RKO (cell line): ENCODE results near the gene ELL2.
"Not testable (repeated sequence)": the region's sequence is repeated elsewhere in the genome, so short reads cannot be mapped to it uniquely, and the experiment has no call there.

Experiments
- DNase-seq: peaks from one replicate; pipeline ENCODE4 v3.0.0-alpha.2; 2016; ENCODE audit warnings: low spot score

ELL2 gene

DNA sequence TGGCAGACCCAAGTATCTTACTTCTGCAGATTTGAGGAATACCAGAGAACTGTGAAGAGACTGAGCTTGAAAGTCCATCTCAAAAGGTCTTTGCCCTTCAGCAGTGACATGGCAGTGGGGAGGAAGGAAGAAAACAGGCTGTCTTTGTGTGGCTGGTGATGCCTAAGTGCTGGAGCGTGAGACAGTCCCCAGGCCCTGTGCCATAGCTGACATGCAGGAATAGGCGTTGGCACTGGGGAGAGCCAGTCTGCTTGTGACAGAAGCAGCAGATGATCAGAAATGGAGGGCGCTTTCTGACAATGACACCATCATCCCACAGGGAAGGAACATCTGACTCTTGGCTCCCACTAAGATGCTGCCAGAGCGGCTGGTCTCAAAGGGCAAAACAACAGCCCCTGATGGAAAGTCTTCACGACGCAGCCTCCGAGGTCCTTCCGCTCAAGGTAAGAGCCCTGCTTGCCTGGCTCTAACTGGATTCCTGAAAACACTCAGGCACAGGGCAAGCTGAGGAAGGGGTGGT, 123.6 kb downstream of the ELL2 start:
- no peak for DNase-seq

DNA sequence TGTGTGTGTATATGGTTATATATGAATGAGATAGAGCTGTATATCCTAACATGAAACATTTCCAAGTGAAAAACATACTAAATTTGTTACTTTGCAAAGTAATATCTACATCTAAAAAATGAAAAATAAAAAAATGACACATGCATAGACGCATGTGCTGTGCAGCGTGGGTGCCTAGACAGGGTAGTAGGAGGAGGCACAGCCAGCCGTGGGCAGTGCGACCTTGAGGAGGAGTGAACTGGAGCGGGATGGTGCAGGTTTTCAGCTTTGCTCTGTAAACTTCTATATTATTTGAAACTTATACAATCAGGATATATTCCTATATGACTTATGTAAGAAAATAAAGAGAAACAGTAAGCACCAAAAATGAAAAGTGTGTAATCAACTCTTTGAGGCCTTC, 124.2 kb downstream of the ELL2 start:
- DNase-seq = no peak

DNA sequence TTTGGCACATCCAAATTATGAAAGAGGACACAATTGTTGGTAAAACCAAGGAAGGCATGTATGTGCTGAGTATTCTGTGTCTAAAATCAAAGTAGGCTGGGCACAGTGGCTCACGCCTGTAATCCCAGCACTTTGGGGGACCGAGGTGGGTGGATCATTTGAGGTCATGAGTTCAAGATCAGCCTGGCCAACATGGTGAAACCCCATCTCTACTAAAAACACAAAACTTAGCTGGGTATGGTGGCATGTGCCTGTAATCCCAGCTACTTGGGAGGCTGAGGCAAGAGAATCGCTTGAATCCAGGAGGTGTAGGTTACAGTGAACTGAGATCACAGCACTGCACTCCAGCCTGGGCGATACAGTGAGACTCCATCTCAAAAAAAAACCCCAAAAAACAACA, 124.7 kb downstream of the ELL2 start:
- DNase-seq = not testable (repeated sequence)

DNA sequence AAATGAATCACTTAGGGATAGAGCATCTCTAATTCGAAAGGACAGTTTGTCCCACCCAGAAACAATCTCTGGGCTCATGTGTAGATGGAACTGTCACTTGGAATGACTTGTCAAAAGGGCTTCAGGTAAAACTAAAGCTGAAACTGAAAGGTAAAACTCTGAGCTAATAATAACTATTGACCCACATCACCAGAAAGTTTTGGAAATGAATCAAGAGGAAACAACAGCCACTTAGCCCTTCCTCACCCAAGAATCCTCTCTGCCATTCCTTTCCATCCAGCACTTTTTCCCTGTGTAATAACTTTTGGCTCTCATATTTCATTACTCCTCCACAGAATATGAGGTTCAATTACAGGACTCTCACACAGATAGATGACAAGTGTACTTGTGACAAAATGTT, 125.1 kb downstream of the ELL2 start:
- no peak for DNase-seq

DNA sequence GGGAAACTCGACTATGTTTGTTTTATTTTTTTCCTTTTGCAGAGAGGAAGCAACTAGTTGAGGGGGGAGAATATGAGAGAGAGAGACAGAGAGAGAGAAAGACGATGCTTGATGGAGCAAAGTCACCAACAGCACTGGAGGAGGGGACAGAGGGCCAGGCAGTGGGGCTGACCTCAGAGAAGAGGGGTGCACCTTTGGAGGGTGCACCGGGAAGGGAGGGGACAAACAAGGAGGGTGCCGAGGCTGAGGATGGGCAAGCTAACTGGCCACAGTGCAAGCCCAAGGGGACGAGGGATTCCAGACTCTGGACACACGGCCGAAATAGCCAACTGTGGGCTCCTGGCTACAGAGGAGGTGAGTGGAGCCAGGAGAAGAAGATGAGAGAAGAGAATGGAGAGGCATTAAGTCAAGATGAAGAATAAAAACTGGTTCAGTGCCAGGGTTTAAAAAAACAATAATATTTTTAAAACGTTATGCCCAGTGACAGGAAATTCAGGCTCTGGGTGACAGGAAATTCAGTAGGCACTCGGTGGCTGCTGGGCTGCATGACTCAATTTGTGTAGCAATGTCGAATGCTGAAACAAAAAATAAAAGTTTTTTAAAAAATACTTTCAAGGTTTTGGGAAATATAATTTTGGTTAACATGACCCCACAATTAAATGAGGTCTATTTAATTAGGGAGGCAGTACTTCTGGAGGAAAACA, 125.8 kb downstream of the ELL2 start:
- no peak for DNase-seq
